ENCODE measurements around the gene ASCL5. TPM values are rescaled to one million over a fixed set of nuclear protein-coding genes. Genes with fewer than 3 reads are reported as not detected.

ASCL5 gene
- total RNA-seq, 1 experiment from 2014 or later = not detected

DNA sequence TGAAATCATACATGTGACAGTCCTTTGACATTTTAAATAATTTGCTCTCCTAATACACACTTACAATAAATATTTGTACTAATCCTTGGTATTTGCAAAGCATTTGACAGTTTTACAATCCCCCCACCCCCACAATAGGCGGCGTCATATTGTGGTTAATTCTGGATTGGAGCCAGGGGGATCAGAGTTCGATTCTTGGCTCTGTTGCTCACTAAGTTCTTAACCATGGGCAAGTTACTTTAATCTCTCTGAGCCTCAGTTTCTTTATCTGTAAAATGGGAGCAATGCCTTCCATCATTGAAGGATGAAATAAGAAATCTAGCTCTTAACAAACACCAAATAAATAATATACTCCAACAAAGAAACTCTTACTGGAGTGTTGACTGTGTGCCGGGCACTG lies 38.6 kb downstream of the ASCL5 start:
- in situ Hi-C loops (cut with HindIII; ENCODE audit: low pct_unique_long_range_greater_than_20kb, low sequenced_read_pairs) (no loop called here), intact Hi-C loops (cut with micrococcal nuclease; ENCODE audit: unreplicated experiment) (no loop called here)
- H3K27me3 ChIP-seq (ENCODE audit: control insufficient read depth, insufficient read depth, low read length) = peaks cover 5% of the 10 kb centered on the region
- no peaks in the 10 kb centered on the region for H3K36me3 ChIP-seq (ENCODE audit: control insufficient read depth, insufficient read depth, low read length)
- no peaks in the 10 kb centered on the region for H3K4me1 ChIP-seq (ENCODE audit: control insufficient read depth, insufficient read depth, low read length)
- no peak for TF ChIP-seq POLR2AphosphoS5 (IDR thresholded peaks at IDR 0.05; ENCODE audit: low read depth, low read length)
- no peak for TF ChIP-seq TCF7L2 (IDR thresholded peaks at IDR 0.05; ENCODE audit: low read depth, low read length)
- TF ChIP-seq, protein P1, sequence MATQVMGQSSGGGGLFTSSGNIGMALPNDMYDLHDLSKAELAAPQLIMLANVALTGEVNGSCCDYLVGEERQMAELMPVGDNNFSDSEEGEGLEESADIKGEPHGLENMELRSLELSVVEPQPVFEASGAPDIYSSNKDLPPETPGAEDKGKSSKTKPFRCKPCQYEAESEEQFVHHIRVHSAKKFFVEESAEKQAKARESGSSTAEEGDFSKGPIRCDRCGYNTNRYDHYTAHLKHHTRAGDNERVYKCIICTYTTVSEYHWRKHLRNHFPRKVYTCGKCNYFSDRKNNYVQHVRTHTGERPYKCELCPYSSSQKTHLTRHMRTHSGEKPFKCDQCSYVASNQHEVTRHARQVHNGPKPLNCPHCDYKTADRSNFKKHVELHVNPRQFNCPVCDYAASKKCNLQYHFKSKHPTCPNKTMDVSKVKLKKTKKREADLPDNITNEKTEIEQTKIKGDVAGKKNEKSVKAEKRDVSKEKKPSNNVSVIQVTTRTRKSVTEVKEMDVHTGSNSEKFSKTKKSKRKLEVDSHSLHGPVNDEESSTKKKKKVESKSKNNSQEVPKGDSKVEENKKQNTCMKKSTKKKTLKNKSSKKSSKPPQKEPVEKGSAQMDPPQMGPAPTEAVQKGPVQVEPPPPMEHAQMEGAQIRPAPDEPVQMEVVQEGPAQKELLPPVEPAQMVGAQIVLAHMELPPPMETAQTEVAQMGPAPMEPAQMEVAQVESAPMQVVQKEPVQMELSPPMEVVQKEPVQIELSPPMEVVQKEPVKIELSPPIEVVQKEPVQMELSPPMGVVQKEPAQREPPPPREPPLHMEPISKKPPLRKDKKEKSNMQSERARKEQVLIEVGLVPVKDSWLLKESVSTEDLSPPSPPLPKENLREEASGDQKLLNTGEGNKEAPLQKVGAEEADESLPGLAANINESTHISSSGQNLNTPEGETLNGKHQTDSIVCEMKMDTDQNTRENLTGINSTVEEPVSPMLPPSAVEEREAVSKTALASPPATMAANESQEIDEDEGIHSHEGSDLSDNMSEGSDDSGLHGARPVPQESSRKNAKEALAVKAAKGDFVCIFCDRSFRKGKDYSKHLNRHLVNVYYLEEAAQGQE (IDR thresholded peaks at IDR 0.05; ENCODE audit: insufficient read depth in 1 of 2, low read depth in 2 of 2, low read length in 1 of 2) = no peak
- TF ChIP-seq SIN3A (IDR thresholded peaks at IDR 0.05; ENCODE audit: borderline replicate concordance, insufficient read depth, low read depth, low read length) = no peak
- TF ChIP-seq, protein P2, sequence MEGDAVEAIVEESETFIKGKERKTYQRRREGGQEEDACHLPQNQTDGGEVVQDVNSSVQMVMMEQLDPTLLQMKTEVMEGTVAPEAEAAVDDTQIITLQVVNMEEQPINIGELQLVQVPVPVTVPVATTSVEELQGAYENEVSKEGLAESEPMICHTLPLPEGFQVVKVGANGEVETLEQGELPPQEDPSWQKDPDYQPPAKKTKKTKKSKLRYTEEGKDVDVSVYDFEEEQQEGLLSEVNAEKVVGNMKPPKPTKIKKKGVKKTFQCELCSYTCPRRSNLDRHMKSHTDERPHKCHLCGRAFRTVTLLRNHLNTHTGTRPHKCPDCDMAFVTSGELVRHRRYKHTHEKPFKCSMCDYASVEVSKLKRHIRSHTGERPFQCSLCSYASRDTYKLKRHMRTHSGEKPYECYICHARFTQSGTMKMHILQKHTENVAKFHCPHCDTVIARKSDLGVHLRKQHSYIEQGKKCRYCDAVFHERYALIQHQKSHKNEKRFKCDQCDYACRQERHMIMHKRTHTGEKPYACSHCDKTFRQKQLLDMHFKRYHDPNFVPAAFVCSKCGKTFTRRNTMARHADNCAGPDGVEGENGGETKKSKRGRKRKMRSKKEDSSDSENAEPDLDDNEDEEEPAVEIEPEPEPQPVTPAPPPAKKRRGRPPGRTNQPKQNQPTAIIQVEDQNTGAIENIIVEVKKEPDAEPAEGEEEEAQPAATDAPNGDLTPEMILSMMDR (IDR thresholded peaks at IDR 0.05) = no peak
- no peaks in the 10 kb centered on the region for H3K9me3 ChIP-seq (ENCODE audit: control insufficient read depth, insufficient read depth, low read depth, low read length)
- POLR2A ChIA-PET = no interaction called here
- H3K4me3 ChIP-seq (ENCODE audit: low read depth in 2 of 2, low read length in 2 of 2) = no peak overlapping the region
- no peak for ATAC-seq
- CTCF ChIA-PET = no interaction called here
- no peak overlapping the region for H3K27ac ChIP-seq (ENCODE audit: low read length)
- DNase-seq (ENCODE audit: low read depth, low spot score) = no peak
- BruUV-seq (replicated peaks) = no TSS peak

DNA sequence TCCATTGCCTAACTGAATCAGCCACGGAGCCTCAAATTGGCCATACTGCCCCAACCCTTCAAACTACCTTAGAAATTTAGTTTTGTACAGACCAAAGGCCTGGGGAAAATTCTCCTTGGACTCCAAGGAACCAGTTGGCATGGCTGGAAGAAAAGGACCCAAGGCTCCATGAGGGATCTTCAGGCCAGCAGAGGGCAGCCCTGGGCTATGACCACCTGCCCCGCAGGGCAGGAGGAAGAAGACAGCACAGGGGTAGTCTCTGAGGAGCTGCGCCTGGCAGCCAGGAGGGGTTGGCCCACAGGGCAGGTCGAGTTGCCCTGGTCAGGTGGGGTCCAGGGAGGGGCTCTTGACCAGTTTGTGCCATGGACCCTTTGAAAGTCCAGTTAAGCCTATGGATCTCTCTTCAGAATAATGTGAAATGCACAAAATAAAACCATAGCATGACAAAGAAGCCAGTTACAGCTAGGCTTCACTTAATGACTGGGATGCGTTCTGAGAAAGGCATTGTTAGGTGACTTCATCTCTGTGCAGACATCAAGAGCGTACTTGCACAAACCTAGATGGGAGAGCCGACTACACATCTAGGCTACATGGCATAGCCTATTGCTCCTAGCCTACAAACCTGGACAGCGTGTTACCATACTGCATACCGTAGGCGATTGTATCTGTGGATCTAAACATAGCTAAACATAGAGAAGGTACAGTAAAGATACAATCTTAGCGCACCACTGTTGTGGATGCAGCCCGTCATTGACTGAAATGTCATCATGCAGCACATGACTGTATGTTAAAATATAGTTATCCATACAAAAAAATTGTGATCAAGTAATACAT lies 40.9 kb downstream of the ASCL5 start:
- ATAC-seq (peak; percentile 98), DNase-seq (ENCODE audit: low read depth, low spot score) (peak; percentile 41)
- no TSS peak for BruUV-seq (replicated peaks)
- intact Hi-C loops (cut with micrococcal nuclease; ENCODE audit: unreplicated experiment) (loop anchor here (1.0 kb wide), 1 partner anchor 28 kb away; no protein-coding TSS in a partner anchor), in situ Hi-C loops (cut with HindIII; ENCODE audit: low pct_unique_long_range_greater_than_20kb, low sequenced_read_pairs) (no loop called here)
- POLR2A ChIA-PET = no interaction called here
- Histone ChIP-seq H3K9me3 (ENCODE audit: control insufficient read depth, insufficient read depth, low read depth, low read length) (no peaks in the 10 kb centered on the region), H3K27ac (ENCODE audit: low read length) (no peak overlapping the region), H3K36me3 (ENCODE audit: control insufficient read depth, insufficient read depth, low read length) (no peaks in the 10 kb centered on the region), H3K4me3 (ENCODE audit: low read depth in 2 of 2, low read length in 2 of 2) (no peak overlapping the region), H3K27me3 (ENCODE audit: control insufficient read depth, insufficient read depth, low read length) (peaks cover 5% of the 10 kb centered on the region), H3K4me1 (ENCODE audit: control insufficient read depth, insufficient read depth, low read length) (no peaks in the 10 kb centered on the region)
- TF ChIP-seq TCF7L2 (IDR thresholded peaks at IDR 0.05; ENCODE audit: low read depth, low read length) = no peak
- TF ChIP-seq POLR2AphosphoS5 (IDR thresholded peaks at IDR 0.05; ENCODE audit: low read depth, low read length) = no peak
- TF ChIP-seq, protein P2 (IDR thresholded peaks at IDR 0.05) = peak; percentile 87
- CTCF ChIA-PET = interaction anchor here (1.1 to 2.1 kb wide), 3 partner anchors 28 to 114 kb away, joined by 4 to 25 read pairs (median 6); no protein-coding TSS in a partner anchor

Measured in Panc1 (cell line).